ENCODE measurements around the gene NPHP1.

- TF ChIP-seq CTCF (conservative IDR thresholded peaks at IDR 0.05; ENCODE audit: low read length) = no peak
- TF ChIP-seq EZH2phosphoT487 (IDR thresholded peaks at IDR 0.05; ENCODE audit: borderline replicate concordance) = no peak
Measured at GRCh38 chr2:110124939-110125691, 79.7 kb downstream of the NPHP1 start.
